ENCODE data around the gene CMC2. TPM values are rescaled to one million over a fixed set of nuclear protein-coding genes. Genes with fewer than 3 reads are reported as not detected.

CMC2 gene
- total and polyA plus RNA-seq, 9 of the 15 experiments (the other 6 are each of a cell fraction or from before 2014, with no cell fraction given): 122 to 501 (median 172) TPM

GRCh38 chr16:81036751-81037350 is 30.2 kb upstream of the CMC2 start (continued):
- TF ChIP-seq BRD9 (IDR thresholded peaks at IDR 0.05; ENCODE audit: low read depth, partially characterized antibody) (no peak), NCOA1 (IDR thresholded peaks at IDR 0.05; ENCODE audit: low read depth) (no peak), SRSF9 (IDR thresholded peaks at IDR 0.05; ENCODE audit: borderline replicate concordance, low read depth, low read length) (no peak), HMGXB4 (CRISPR knock-in tag; IDR thresholded peaks at IDR 0.05) (no peak), HMBOX1 (IDR thresholded peaks at IDR 0.05) (no peak), HMG20A (CRISPR knock-in tag; conservative IDR thresholded peaks at IDR 0.05) (no peak), MTA1 (IDR thresholded peaks at IDR 0.05; ENCODE audit: borderline replicate concordance) (no peak), ASH1L (IDR thresholded peaks at IDR 0.05; ENCODE audit: borderline replicate concordance, low read depth, partially characterized antibody) (no peak), LEF1 (IDR thresholded peaks at IDR 0.05) (no peak), JUNB (CRISPR knock-in tag; conservative IDR thresholded peaks at IDR 0.05) (no peak), PPARD (CRISPR knock-in tag; IDR thresholded peaks at IDR 0.05) (no peak), BCOR (IDR thresholded peaks at IDR 0.05) (no peak), SAFB (IDR thresholded peaks at IDR 0.05; ENCODE audit: borderline replicate concordance, low read depth, low read length) (no peak), ZNF384 (IDR thresholded peaks at IDR 0.05; ENCODE audit: low read depth, low read length) (no peak), POLR2B (IDR thresholded peaks at IDR 0.05; ENCODE audit: low read depth, partially characterized antibody) (no peak), CCAR2 (IDR thresholded peaks at IDR 0.05; ENCODE audit: low read depth, low read length) (no peak), SMAD2 (IDR thresholded peaks at IDR 0.05; ENCODE audit: low read depth, low read length) (no peak), PHF21A (IDR thresholded peaks at IDR 0.05; ENCODE audit: borderline replicate concordance, low read depth) (no peak), ZNF274 (IDR thresholded peaks at IDR 0.05; ENCODE audit: borderline replicate concordance, low read depth, low read length) (no peak), HOXB6 (CRISPR knock-in tag; IDR thresholded peaks at IDR 0.05; ENCODE audit: borderline replicate concordance) (no peak), BRCA1 (IDR thresholded peaks at IDR 0.05) (no peak), BRCA1 (CRISPR knock-in tag; IDR thresholded peaks at IDR 0.05) (no peak), ELF4 (CRISPR knock-in tag; IDR thresholded peaks at IDR 0.05) (no peak), NCOA6 (IDR thresholded peaks at IDR 0.05) (no peak), ZNF512 (tag; IDR thresholded peaks at IDR 0.05) (no peak), MCM5 (IDR thresholded peaks at IDR 0.05; ENCODE audit: low read depth) (no peak), ETV5 (CRISPR knock-in tag; IDR thresholded peaks at IDR 0.05; ENCODE audit: low read depth) (peak; percentile 7; the same call in 1 of the 2 replicates), ATF1 (CRISPR knock-in tag; IDR thresholded peaks at IDR 0.05) (no peak), ATF1 (tag; IDR thresholded peaks at IDR 0.05) (no peak), ZNF23 (CRISPR knock-in tag; IDR thresholded peaks at IDR 0.05) (no peak), ZNF282 (CRISPR knock-in tag; IDR thresholded peaks at IDR 0.05) (no peak)
